AG04450 (cell line): ENCODE measurements around the gene HENMT1. TPM values are rescaled to one million over a fixed set of nuclear protein-coding genes. Genes with fewer than 3 reads are reported as not detected.

Experiments used
- CTCF ChIA-PET: fragments of 300-600, 350-600 bp; formaldehyde crosslinking; extraction: SDS; loops from one replicate; lab custom pipeline; 2022; ENCODE audit warnings: antibody characterized with exemption, inconsistent platforms; lab: Charles Lee
- POLR2A ChIA-PET: fragments of 350-600 bp; formaldehyde crosslinking; extraction: SDS; loops from one replicate; lab custom pipeline; 2021; ENCODE audit warnings: antibody characterized with exemption, inconsistent platforms; lab: Yijun Ruan, JAX
- DNase-seq: peaks from one replicate; pipeline ENCODE4 v3.0.0-alpha.2; 2011; ENCODE audit warnings: low read depth, low spot score
- H3K27ac ChIP-seq: one replicate; pipeline ENCODE4 v1.5.1; 2012; ENCODE audit warnings: low read depth, low read length, control low read depth
- H3K27me3 ChIP-seq: one replicate; pipeline ENCODE4 v1.6.0; 2012; ENCODE audit warnings: low read length; ENCODE audit not compliant: control insufficient read depth, insufficient read depth
- H3K4me3 ChIP-seq: 2 replicates; pipeline ENCODE4 v1.5.1; 2011; ENCODE audit warnings: mild to moderate bottlenecking, low read depth, low read length, control low read depth
- H3K9me3 ChIP-seq: 2 replicates; pipeline ENCODE4 v1.5.1; 2012; ENCODE audit warnings: low read length; ENCODE audit not compliant: control insufficient read depth, insufficient read depth
- CTCF ChIP-seq: IDR thresholded peaks from 2 replicates; pipeline ENCODE4 v1.5.1; 2011; ENCODE audit warnings: low read depth, low read length, control low read depth, inconsistent platforms
- polyA plus RNA-seq: library from polyadenylated mRNA; depleted of rRNA; stranded (reverse); fragments of >200 nt; gene quantifications from 2 replicates; pipeline ENCODE4 v1.2.3, GENCODE V29; 2011

Gene HENMT1
- polyA plus RNA-seq, 1 experiment: 2.3 TPM

DNA sequence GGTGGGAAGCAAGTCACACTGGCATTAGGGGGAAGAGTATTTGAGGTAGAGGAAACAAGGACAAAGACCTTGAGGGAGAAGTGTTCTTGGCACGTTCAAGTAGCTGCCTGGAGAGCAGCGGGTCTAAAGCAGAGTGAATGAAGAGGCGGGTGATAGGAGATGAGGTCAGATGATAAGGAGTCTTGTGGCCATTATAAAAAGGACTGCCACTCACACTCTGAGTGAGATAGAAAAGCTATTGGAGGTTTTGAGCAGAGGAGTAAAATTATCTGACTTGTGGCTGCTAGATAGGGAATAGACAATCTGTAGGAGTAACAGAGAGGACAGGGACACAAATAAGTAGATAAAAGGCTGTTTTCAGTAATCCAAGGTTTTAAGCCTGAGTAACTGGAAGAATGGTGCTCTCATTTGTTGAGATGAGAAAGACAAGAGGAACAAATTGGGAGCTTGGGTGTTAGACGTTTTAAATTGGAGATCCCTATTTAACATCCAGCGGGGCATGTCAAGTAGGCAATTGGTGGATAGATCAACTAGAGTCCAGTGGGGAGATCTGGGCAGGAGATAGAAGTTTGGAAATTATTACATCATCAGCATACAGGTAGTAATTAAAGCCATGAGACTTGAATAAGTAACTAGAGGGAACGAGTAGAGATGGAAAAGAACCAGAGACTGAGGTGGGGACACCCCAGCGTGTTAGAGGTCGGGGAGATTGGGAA is 43.7 kb downstream of the HENMT1 start:
- H3K4me3 ChIP-seq: no peak overlapping the region
- no peak overlapping the region for H3K27ac ChIP-seq
- no peak for TF ChIP-seq CTCF
- no peaks in the 10 kb centered on the region for H3K9me3 ChIP-seq
- no peak for DNase-seq
- ChIA-PET CTCF (no interaction called here), POLR2A (no interaction called here)
- no peaks in the 10 kb centered on the region for H3K27me3 ChIP-seq

GRCh38 chr1:108615544-108615943 is 45.3 kb downstream of the HENMT1 start:
- no peak overlapping the region for H3K4me3 ChIP-seq
- POLR2A ChIA-PET: no interaction called here
- H3K27ac ChIP-seq: no peak overlapping the region
- no peaks in the 10 kb centered on the region for H3K27me3 ChIP-seq
- no peak for TF ChIP-seq CTCF
- no peaks in the 10 kb centered on the region for H3K9me3 ChIP-seq
- CTCF ChIA-PET: interaction anchor here (1.0 kb wide), 1 partner anchor 22 kb away, joined by 3 read pairs; no protein-coding TSS in a partner anchor
- no peak for DNase-seq

- ChIA-PET POLR2A (no interaction called here), CTCF (interaction anchor here (1.3 to 2.7 kb wide), 2 partner anchors 53 to 100 kb away, joined by 4 to 12 read pairs; partner anchors contain the start of gene EEIG2)
- H3K4me3 ChIP-seq: no peak overlapping the region
- H3K27ac ChIP-seq: no peak overlapping the region
- H3K9me3 ChIP-seq: no peaks in the 10 kb centered on the region
- no peaks in the 10 kb centered on the region for H3K27me3 ChIP-seq
- no peak for DNase-seq
- no peak for TF ChIP-seq CTCF
Measured at GRCh38 chr1:108612496-108612895, 48.4 kb downstream of the HENMT1 start.

- Histone ChIP-seq H3K27ac (no peak overlapping the region), H3K9me3 (no peaks in the 10 kb centered on the region), H3K27me3 (no peaks in the 10 kb centered on the region), H3K4me3 (no peak overlapping the region)
- POLR2A ChIA-PET: no interaction called here
- no peak for TF ChIP-seq CTCF
- no peak for DNase-seq
- CTCF ChIA-PET: interaction anchor here (2.7 kb wide), 1 partner anchor 52 kb away, joined by 12 read pairs; the partner anchor contains the start of gene EEIG2
Measured at GRCh38 chr1:108611984-108612383, 48.9 kb downstream of the HENMT1 start.

GRCh38 chr1:108610073-108610472 is 50.8 kb downstream of the HENMT1 start:
- no peak overlapping the region for H3K27ac ChIP-seq
- H3K9me3 ChIP-seq: no peaks in the 10 kb centered on the region
- no peak for DNase-seq
- H3K27me3 ChIP-seq: no peaks in the 10 kb centered on the region
- POLR2A ChIA-PET: no interaction called here
- no peak for TF ChIP-seq CTCF
- CTCF ChIA-PET: interaction anchor here (1.5 kb wide), 1 partner anchor 33 kb away, joined by 5 read pairs; no protein-coding TSS in a partner anchor
- no peak overlapping the region for H3K4me3 ChIP-seq
